ENCODE measurements around the gene CTSZ.

The CTSZ gene

GRCh38 chr20:59030911-59031563 lies 24.0 kb upstream of the CTSZ start:
- no peak for DNase-seq

- DNase-seq = no peak
Measured at GRCh38 chr20:59028812-59029211, 21.8 kb upstream of the CTSZ start.

- DNase-seq = no peak
Measured at GRCh38 chr20:59027741-59028320, 20.8 kb upstream of the CTSZ start.

GRCh38 chr20:59026904-59027740 lies 20.1 kb upstream of the CTSZ start:
- no peak for DNase-seq

GRCh38 chr20:59025511-59025910 lies 18.5 kb upstream of the CTSZ start:
- DNase-seq = no peak

- no peak for DNase-seq
Measured at GRCh38 chr20:59025086-59025485, 18.0 kb upstream of the CTSZ start.

GRCh38 chr20:59024111-59024530 lies 17.1 kb upstream of the CTSZ start:
- no peak for DNase-seq

- no peak for DNase-seq
Measured at GRCh38 chr20:59023616-59024015, 16.6 kb upstream of the CTSZ start.

GRCh38 chr20:59022754-59023153 lies 15.7 kb upstream of the CTSZ start:
- DNase-seq = no peak

- DNase-seq = no peak
Measured at GRCh38 chr20:59020938-59021551, 14.0 kb upstream of the CTSZ start.

GRCh38 chr20:59019217-59019616 lies 12.2 kb upstream of the CTSZ start, which contains the start of gene TUBB1:
Gene TUBB1 (plus strand): TSS chr20:59019429. CDS start chr20:59019523, 94 bp downstream.
- no peak for DNase-seq

- DNase-seq = no peak
Measured at GRCh38 chr20:59018817-59019216, 11.8 kb upstream of the CTSZ start.

- DNase-seq = no peak
Measured at GRCh38 chr20:59017493-59018231, 10.6 kb upstream of the CTSZ start.

GRCh38 chr20:59016795-59017492 lies 9.9 kb upstream of the CTSZ start:
- no peak for DNase-seq

GRCh38 chr20:59015812-59016711 lies 9.0 kb upstream of the CTSZ start:
- DNase-seq = no peak

GRCh38 chr20:59015411-59015810 lies 8.4 kb upstream of the CTSZ start:
- DNase-seq = no peak

- no peak for DNase-seq
Measured at GRCh38 chr20:59014680-59015389, 7.8 kb upstream of the CTSZ start.

GRCh38 chr20:59013959-59014608 lies 7.0 kb upstream of the CTSZ start:
- DNase-seq = no peak

- no peak for DNase-seq
Measured at GRCh38 chr20:59013031-59013951, 6.2 kb upstream of the CTSZ start.
